A549 treated with CORT108297 at 1 μM for 4 hours (cell line): ENCODE data around the gene RNU1-1. TPM values are rescaled to one million over a fixed set of nuclear protein-coding genes. Genes with fewer than 3 reads are reported as not detected.

ENCODE experiments used
- total RNA-seq: library from RNA; stranded (reverse); fragments of 200-300 nt; extraction: Qiagen RNA extraction; gene quantifications from 5 replicates; pipeline ENCODE4 v1.2.3, GENCODE V29; 2022

Gene RNU1-1
- total RNA-seq, result 11.7 TPM in 1 of 5 replicates, not detected in the others

DNA sequence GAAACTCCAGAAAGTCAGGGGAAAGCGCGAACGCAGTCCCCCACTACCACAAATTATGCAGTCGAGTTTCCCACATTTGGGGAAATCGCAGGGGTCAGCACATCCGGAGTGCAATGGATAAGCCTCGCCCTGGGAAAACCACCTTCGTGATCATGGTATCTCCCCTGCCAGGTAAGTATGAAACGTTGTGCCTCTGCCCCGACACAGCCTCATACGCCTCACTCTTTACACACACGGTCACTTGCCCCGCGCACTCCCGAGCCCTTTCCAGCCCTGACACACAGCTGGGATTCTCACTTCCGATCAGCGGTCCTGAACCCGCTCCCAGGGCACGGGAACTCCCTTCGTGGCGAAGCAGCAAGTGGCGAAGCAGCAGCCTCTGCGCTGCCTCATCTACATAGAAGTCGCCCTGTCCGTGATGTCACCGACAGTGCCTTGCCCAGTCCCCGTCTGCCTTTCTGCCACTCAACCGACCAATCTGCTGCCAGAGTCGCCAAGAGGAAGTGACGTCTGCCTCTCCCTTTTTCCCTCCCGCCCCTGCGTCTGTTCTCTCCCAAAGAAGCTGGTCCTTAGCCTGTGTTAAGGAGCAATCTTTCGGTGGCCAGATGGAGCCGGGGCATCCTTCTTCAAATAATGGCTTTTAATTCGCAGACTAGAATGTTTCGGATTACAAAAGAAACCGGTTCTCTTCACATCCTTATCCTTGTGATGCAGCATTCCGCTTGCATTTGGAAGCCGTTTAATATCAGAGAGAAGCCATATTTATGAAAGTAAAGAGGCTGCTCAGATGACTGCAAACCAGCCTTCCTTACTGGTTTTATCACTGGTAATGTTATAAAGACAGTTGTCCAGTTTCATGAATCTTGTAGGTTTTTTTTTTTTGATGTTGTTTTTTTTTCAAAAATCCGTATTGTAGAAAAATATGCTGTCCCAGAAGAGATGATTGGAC, at the start of gene RNU1-1:
TSS of gene RNU1-1 (minus strand) at position 179 of the 949 bp plus-strand sequence.

Other genes with a start within 250 kb of the RNU1-1 start
- gene FBXO42, start 161.8 kb downstream of the RNU1-1 start, total RNA-seq, result 8.3 to 11.3 TPM (median 8.8 TPM) in 5 replicates
- 74.7 to 93.3 TPM (median 91.4 TPM) in 5 replicates for gene SZRD1, start 147.0 kb downstream of the RNU1-1 start, total RNA-seq
- 0.03 to 0.11 TPM (median 0.05 TPM) in 5 replicates for gene SPATA21, start 76.9 kb downstream of the RNU1-1 start, total RNA-seq
- gene NECAP2, start 73.6 kb downstream of the RNU1-1 start, total RNA-seq, result 39.8 to 45.9 TPM (median 40.5 TPM) in 5 replicates
- 17.0 to 26.8 TPM (median 24.7 TPM) in 5 replicates for gene NBPF1, start 99.3 kb upstream of the RNU1-1 start, total RNA-seq
- 11.7 TPM in 1 of 5 replicates, not detected in the others for gene RNU1-3, start 152.7 kb upstream of the RNU1-1 start, total RNA-seq
- 11.7 TPM in 1 of 5 replicates, not detected in the others for gene RNU1-4, start 226.2 kb upstream of the RNU1-1 start, total RNA-seq